Heart left ventricle (tissue), 13 donors: ENCODE data around the gene SH3TC1.

ENCODE experiments used
- CTCF ChIP-seq, 12 donors: fragments of 200-600 bp; sonication (generic) in 4 of 12; IDR thresholded peaks; one replicate each; pipeline versions ENCODE4 v1.5.0 to v1.8.0; 2018 to 2022; ENCODE audit warnings: antibody characterized with exemption in 12 of 12, mild to moderate bottlenecking in 5 of 12
- POLR2A ChIP-seq, 2 donors: fragments of 450-650 bp; IDR thresholded peaks; one replicate each; pipeline ENCODE4 v1.6.1; 2017; ENCODE audit warnings: antibody characterized with exemption in 2 of 2, mild to moderate bottlenecking in 2 of 2, moderate library complexity in 2 of 2
- donor health status: ischemic (EF 13 %, LVEDD 7.1; RV severe dilation, severe dysfunction).
- donor health status: DM: no; HTN: yes; CAD: no.
- donor health status: DM: no; HTN: no; CAD: no.
- donor health status: ischemic (EF 25% LVEDD 6.9; RV normal size, moderate dysfunction).
- donor health status: ischemic (EF 25% LVEDD 5.7; RV mildly dilated, moderate dysfunction).
- donor health status: ischemic (EF 35%, LVEDD 5.7; RV mildly dilated, moderate dysfunction).
- donor health status: nonischemic (EF 11% LVEDD 7.7; RV severe dilation, severe dysfunction).
- donor health status: DM: yes; HTN: yes; CAD: no.
- donor health status: PGD.
- donor health status: ischemic (EF 29% LVEDD 5.4; RV normal size, mild dysfunction).
- donor health status: nonischemic (EF 23%, LVEDD 6.1; RV moderate dilation, normal function).

GRCh38 chr4:8255698-8256441 lies 56.8 kb downstream of the SH3TC1 start:
- TF ChIP-seq CTCF (IDR thresholded peaks at IDR 0.05) (no peak), POLR2A (IDR thresholded peaks at IDR 0.05) (no peak)
